ENCODE results near the gene NUP210L. TPM values are rescaled to one million over a fixed set of nuclear protein-coding genes. Genes with fewer than 3 reads are reported as not detected.

Gene NUP210L
- under 1 TPM in 2 of 4 donors, not detected in 2; 0.09 to 0.21 TPM for total RNA-seq

- Histone ChIP-seq H3K27ac (peak within 1 kb of the TSS; percentile 62 to 86), H3K27me3 (no peaks in the 10 kb centered on the region), H3K9me3 (no peaks in the 10 kb centered on the region), H3K4me1 (no peaks in the 10 kb centered on the region), H3K4me3 (no peak within 1 kb of the TSS), H3K36me3 (no peaks in the 10 kb centered on the region)
- TF ChIP-seq POLR2A (IDR thresholded peaks at IDR 0.05) (peak in 1 of 2 donors; percentile 26), CTCF (IDR thresholded peaks at IDR 0.05) (no peak)
- intact Hi-C loops (cut with DNase I; ENCODE audit: low total_unique reads), result no loop called here
- DNase-seq, result peak; percentile 29 to 59
Measured at GRCh38 chr1:154154534-154155191, at the start of gene NUP210L. Gene NUP210L, minus strand, starts transcription at chr1:154155073.

DNA sequence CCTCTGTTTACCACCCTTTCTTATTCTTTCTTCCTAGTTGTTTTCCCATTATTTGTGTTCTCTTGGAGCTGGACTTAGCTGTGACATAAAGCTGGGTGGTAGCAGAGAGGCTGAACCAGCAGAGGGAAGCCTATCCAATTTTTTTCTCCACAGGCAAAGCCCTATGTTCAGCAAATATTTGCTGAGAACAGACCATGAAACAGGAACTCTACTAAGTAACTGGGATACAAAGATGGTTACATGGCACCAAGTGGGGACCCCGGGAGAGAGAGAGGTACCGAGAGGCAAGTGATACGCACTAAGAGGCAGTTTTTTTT is 44.6 kb upstream of the NUP210L start:
- Histone ChIP-seq H3K4me3 (no peak overlapping the region), H3K27ac (peak overlapping the region; percentile 58 to 63), H3K27me3 (no peaks in the 10 kb centered on the region), H3K4me1 (no peaks in the 10 kb centered on the region), H3K9me3 (no peaks in the 10 kb centered on the region), H3K36me3 (no peaks in the 10 kb centered on the region)
- intact Hi-C loops (cut with DNase I; ENCODE audit: low total_unique reads), result no loop called here
- TF ChIP-seq CTCF (IDR thresholded peaks at IDR 0.05), result no peak
- no peak for TF ChIP-seq POLR2A (IDR thresholded peaks at IDR 0.05)
- DNase-seq, result no peak

GRCh38 chr1:154198756-154199562 is 44.1 kb upstream of the NUP210L start:
- Histone ChIP-seq H3K27me3 (no peaks in the 10 kb centered on the region), H3K36me3 (no peaks in the 10 kb centered on the region), H3K4me1 (no peaks in the 10 kb centered on the region), H3K9me3 (no peaks in the 10 kb centered on the region), H3K27ac (peak overlapping the region; percentile 58 to 63), H3K4me3 (no peak overlapping the region)
- intact Hi-C loops (cut with DNase I; ENCODE audit: low total_unique reads), result no loop called here
- TF ChIP-seq CTCF (IDR thresholded peaks at IDR 0.05) (peak; percentile 51 to 68 (median 66)), POLR2A (IDR thresholded peaks at IDR 0.05) (no peak)
- peak in 1 of 2 donors; percentile 58 for DNase-seq

DNA sequence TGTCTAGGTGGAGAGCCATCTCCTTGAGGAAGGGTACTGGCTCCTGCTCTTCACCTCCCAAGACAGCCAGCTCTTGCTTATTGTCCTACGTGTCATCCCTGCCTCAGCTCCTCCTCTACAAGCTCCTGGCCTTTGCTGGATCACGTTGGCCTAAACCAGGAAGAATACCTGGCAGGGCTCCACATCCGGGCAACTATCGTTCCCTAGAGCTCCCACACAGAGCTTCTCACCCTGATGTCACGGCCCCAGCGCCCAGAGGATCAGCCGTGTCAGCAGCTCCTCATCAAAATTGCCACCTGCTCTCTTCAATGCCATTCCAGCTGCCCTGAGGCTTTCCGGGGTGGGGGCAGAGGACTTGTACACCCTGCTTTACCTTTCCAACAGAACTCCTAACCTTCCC is 38.9 kb upstream of the NUP210L start:
- no peaks in the 10 kb centered on the region for H3K36me3 ChIP-seq
- no peak overlapping the region for H3K4me3 ChIP-seq
- no peaks in the 10 kb centered on the region for H3K27me3 ChIP-seq
- DNase-seq, result no peak
- H3K27ac ChIP-seq, result no peak overlapping the region
- H3K9me3 ChIP-seq, result no peaks in the 10 kb centered on the region
- no peaks in the 10 kb centered on the region for H3K4me1 ChIP-seq
- no peak for TF ChIP-seq POLR2A (IDR thresholded peaks at IDR 0.05)
- TF ChIP-seq CTCF (IDR thresholded peaks at IDR 0.05), result no peak
- intact Hi-C loops (cut with DNase I; ENCODE audit: low total_unique reads), result no loop called here

- TF ChIP-seq CTCF (IDR thresholded peaks at IDR 0.05), result no peak
- TF ChIP-seq POLR2A (IDR thresholded peaks at IDR 0.05), result no peak
- intact Hi-C loops (cut with DNase I; ENCODE audit: low total_unique reads), result no loop called here
Measured at GRCh38 chr1:154192476-154192875, 37.6 kb upstream of the NUP210L start.

More at GRCh38 chr1:154192476-154192875, 37.6 kb upstream of the NUP210L start:
- Histone ChIP-seq H3K4me3 (no peak overlapping the region), H3K36me3 (no peaks in the 10 kb centered on the region), H3K9me3 (no peaks in the 10 kb centered on the region), H3K27me3 (no peaks in the 10 kb centered on the region), H3K27ac (peak overlapping the region; percentile 63), H3K4me1 (no peaks in the 10 kb centered on the region)
- DNase-seq, result no peak

All from uterus (tissue), 4 donors.